ENCODE results near the gene LHX6. TPM values are rescaled to one million over a fixed set of nuclear protein-coding genes. Genes with fewer than 3 reads are reported as not detected.
A peak's percentile ranks its signal among the peaks of the same experiment; 100 is the strongest.

The LHX6 gene
- total and polyA plus RNA-seq, 2 of the 4 experiments (the other 2 are of a cell fraction): under 0.01 to 0.05 TPM

- Histone ChIP-seq H4K20me1 (ENCODE audit: insufficient read depth, low read length) (peaks cover 9% of the 10 kb centered on the region; the same call in 1 of the 2 replicates), H4K5ac (ENCODE audit: low read depth, low read length) (no peak overlapping the region), H4K8ac (ENCODE audit: low read depth in 2 of 2, low read length in 2 of 2) (no peak overlapping the region; a peak in 1 of 4 replicates), H2AK9ac (replicated peaks; ENCODE audit: low read depth, low read length, poor library complexity) (peak overlapping the region; percentile 68), H3K14ac (replicated peaks; ENCODE audit: low read depth, low read length) (no peak overlapping the region), H3K4me1 (ENCODE audit: control insufficient read depth, insufficient read depth, low read length) (peaks cover 2% of the 10 kb centered on the region), H3K4ac (ENCODE audit: low read depth, low read length) (no peak overlapping the region), H2BK5ac (ENCODE audit: low read depth, low read length, poor library complexity, severe bottlenecking) (no peak overlapping the region), H3K27me3 (ENCODE audit: control insufficient read depth, insufficient read depth, low read length) (peaks cover 9% of the 10 kb centered on the region), H2BK120ac (ENCODE audit: low read depth, low read length) (no peak overlapping the region), H3K9me1 (ENCODE audit: insufficient read depth, low read length) (peaks cover 8% of the 10 kb centered on the region), H2BK15ac (ENCODE audit: low read depth, low read length) (no peak overlapping the region), H3K36me3 (ENCODE audit: control insufficient read depth, insufficient read depth, low read length) (no peaks in the 10 kb centered on the region), H2BK20ac (ENCODE audit: low read depth, low read length) (no peak overlapping the region), H3K56ac (ENCODE audit: extremely low read depth, insufficient read depth, low read length) (no peak overlapping the region), H3K9me3 (ENCODE audit: control insufficient read depth, insufficient read depth, low read length) (no peaks in the 10 kb centered on the region; the same call in 1 of the 2 replicates), H4K91ac (ENCODE audit: insufficient read depth, low read depth, low read length) (no peak overlapping the region), H3K4me3 (ENCODE audit: insufficient read depth, low read depth, low read length) (peak overlapping the region; percentile 31; the same call in 1 of the 2 replicates), H3K4me2 (ENCODE audit: low read depth, low read length) (peak overlapping the region; percentile 74), H2AK5ac (ENCODE audit: low read depth, low read length) (no peak overlapping the region), H3K18ac (ENCODE audit: low read depth, low read length) (no peak overlapping the region), H3K23ac (ENCODE audit: low read depth, low read length) (no peak overlapping the region), H3K79me1 (ENCODE audit: low read depth in 1 of 2, low read length in 2 of 2) (peaks cover 24 to 32% of the 10 kb centered on the region in 2 experiments), H2AFZ (replicated peaks; ENCODE audit: low read length, poor library complexity) (peak overlapping the region; percentile 99), H3K9ac (ENCODE audit: low read depth, low read length) (no peak overlapping the region), H3K27ac (ENCODE audit: insufficient read depth, low read length) (no peak overlapping the region)
- DNase-seq (no peak), ATAC-seq (ENCODE audit: low read depth) (no peak)
- intact Hi-C loops (cut with micrococcal nuclease): no loop called here
- WGBS, 2 experiments (ENCODE audit: extremely low coverage in 2 of 2, insufficient read length in 1 of 2): no CpG with 5 or more reads among the region's 6 CpGs
- BruUV-seq (replicated peaks): no TSS peak
- ChIA-PET CTCF (interaction anchor here (0.8 to 1.0 kb wide), 2 partner anchors 13 to 15 kb away, joined by 3 to 4 read pairs; no protein-coding TSS in a partner anchor), POLR2A (ENCODE audit: unreplicated experiment) (no interaction called here)
- no peak for TF ChIP-seq CHD1 (IDR thresholded peaks at IDR 0.05; ENCODE audit: low read depth, low read length)
- TF ChIP-seq CEBPB (IDR thresholded peaks at IDR 0.05; ENCODE audit: low read depth, low read length): no peak
- no peak for TF ChIP-seq RFX5 (IDR thresholded peaks at IDR 0.05; ENCODE audit: low read depth, low read length)
- no peak for TF ChIP-seq MXI1 (IDR thresholded peaks at IDR 0.05; ENCODE audit: borderline replicate concordance, low read depth, low read length)
- TF ChIP-seq BHLHE40 (IDR thresholded peaks at IDR 0.05; ENCODE audit: low read depth, low read length): no peak
- TF ChIP-seq CTCF (conservative IDR thresholded peaks at IDR 0.05; ENCODE audit: low read depth, low read length): no peak
- TF ChIP-seq RCOR1 (IDR thresholded peaks at IDR 0.05; ENCODE audit: insufficient replicate concordance, low read length): no peak
- in situ Hi-C loops (cut with MboI; ENCODE audit: low sequenced_read_pairs): no loop called here
- dilution Hi-C loops (cut with HindIII; ENCODE audit: low sequenced_read_pairs, unreplicated experiment): no loop called here
Observed at GRCh38 chr9:122159925-122160246, 68.9 kb downstream of the LHX6 start.
